ENCODE measurements around the gene LOX. TPM values are rescaled to one million over a fixed set of nuclear protein-coding genes. Genes with fewer than 3 reads are reported as not detected.
A peak's percentile ranks its signal among the peaks of the same experiment; 100 is the strongest.

LOX gene
- total RNA-seq, 4 donors from 2014 or later = 11.8 to 39.5 (median 34.2) TPM

- WGBS, 2 donors = 76 to 88% methylated on average over 2 of the region's 2 CpGs
- H3K36me3 ChIP-seq = no peaks in the 10 kb centered on the region
- peaks cover 19 to 25% of the 10 kb centered on the region in 2 donors for H3K4me1 ChIP-seq
- H3K4me3 ChIP-seq (replicated peaks in 1 of 3) = no peak overlapping the region
- no peaks in the 10 kb centered on the region for H3K27me3 ChIP-seq
- DNase-seq = no peak
- H3K27ac ChIP-seq = no peak overlapping the region
- TF ChIP-seq CTCF (IDR thresholded peaks at IDR 0.05) (no peak), POLR2A (IDR thresholded peaks at IDR 0.05) (no peak)
- intact Hi-C loops (cut with DNase I) = no loop called here
- no peaks in the 10 kb centered on the region for H3K9me3 ChIP-seq
These were observed 36.4 kb upstream of the LOX start for GRCh38 chr5:122114501-122114900.

DNA sequence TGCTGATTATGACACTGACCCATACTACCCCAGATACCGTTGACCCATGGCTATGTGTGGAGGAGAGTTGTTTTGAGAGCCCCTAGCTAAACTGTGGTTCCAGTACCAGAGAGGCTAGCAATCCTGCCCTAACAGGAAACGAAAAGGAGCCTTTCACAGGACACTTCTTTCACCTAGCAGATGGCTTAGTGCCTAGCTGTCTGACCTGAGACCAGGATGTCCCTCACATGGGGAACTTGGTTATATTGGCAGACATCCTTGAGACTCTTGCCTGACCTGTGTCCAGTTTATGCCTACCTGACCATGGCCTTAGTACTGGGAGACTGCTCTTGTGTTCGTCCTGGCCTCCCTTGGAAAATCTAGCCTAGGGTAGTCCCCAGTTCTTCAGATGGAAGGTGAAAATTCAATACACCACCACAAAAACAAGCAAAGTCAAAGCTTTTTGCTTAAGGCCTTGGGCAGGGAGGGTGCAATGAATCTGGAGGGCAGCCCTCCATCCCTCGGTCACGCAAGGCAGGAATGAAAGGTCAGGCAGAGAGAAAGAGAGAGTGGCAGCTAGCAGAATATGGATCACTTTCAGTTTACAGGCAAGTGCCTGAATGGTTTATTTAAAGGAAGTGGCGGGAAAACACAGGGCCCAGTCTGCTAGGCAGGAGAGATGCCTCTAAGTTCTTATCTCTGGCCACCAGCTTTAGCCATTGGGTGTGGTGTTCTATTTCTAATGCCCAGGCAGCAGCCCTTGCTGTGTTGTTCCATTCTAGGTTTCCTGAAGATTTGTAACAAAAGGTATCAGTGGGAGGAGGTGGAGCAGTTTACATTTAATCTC, 34.9 kb upstream of the LOX start:
- Histone ChIP-seq H3K4me3 (replicated peaks in 1 of 3) (no peak overlapping the region), H3K27ac (peak overlapping the region in 1 of 3 donors; percentile 8), H3K27me3 (no peaks in the 10 kb centered on the region), H3K9me3 (no peaks in the 10 kb centered on the region), H3K4me1 (peaks cover 8 to 13% of the 10 kb centered on the region in 2 donors), H3K36me3 (no peaks in the 10 kb centered on the region)
- TF ChIP-seq CTCF (IDR thresholded peaks at IDR 0.05) (no peak), POLR2A (IDR thresholded peaks at IDR 0.05) (no peak)
- DNase-seq = no peak
- intact Hi-C loops (cut with DNase I) = no loop called here
- 79 to 88% methylated on average over 5 to 6 of the region's 6 CpGs for WGBS, 2 donors

DNA sequence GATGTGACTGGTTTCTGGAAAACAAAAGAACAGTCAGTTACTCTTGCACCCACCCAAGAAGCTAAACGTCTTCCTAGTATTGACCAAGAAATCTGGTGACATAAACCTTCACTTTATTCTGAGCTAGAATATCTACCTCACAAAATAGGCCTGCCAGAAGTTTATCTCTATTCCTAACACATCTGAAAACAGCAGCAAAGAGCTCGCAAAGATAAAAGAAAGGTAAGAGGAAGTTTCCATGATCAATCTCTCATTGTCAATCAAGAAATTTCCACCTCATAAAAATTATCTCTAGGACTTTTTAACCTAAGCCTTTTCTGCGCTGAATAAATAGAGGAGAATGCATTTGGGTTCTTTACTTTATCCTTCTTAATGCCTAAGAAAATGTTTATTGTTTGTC, 34.0 kb upstream of the LOX start:
- peak overlapping the region in 1 of 3 donors; percentile 8 for H3K27ac ChIP-seq
- DNase-seq = no peak
- no peak overlapping the region for H3K4me3 ChIP-seq (replicated peaks in 1 of 3)
- H3K36me3 ChIP-seq = no peaks in the 10 kb centered on the region
- H3K27me3 ChIP-seq = no peaks in the 10 kb centered on the region
- intact Hi-C loops (cut with DNase I) = no loop called here
- WGBS, 2 donors = 59 to 63% methylated on average over 3 of the region's 3 CpGs
- no peak for TF ChIP-seq POLR2A (IDR thresholded peaks at IDR 0.05)
- TF ChIP-seq CTCF (IDR thresholded peaks at IDR 0.05) = no peak
- H3K4me1 ChIP-seq = peaks cover 8 to 16% of the 10 kb centered on the region in 2 donors
- H3K9me3 ChIP-seq = no peaks in the 10 kb centered on the region

GRCh38 chr5:122111460-122111859, 33.4 kb upstream of the LOX start:
- H3K36me3 ChIP-seq = no peaks in the 10 kb centered on the region
- no peak overlapping the region for H3K4me3 ChIP-seq (replicated peaks in 1 of 3)
- DNase-seq = no peak
- H3K27ac ChIP-seq = peak overlapping the region in 1 of 3 donors; percentile 8
- H3K4me1 ChIP-seq = peaks cover 8 to 16% of the 10 kb centered on the region in 2 donors
- intact Hi-C loops (cut with DNase I) = no loop called here
- 79 to 86% methylated on average over 5 of the region's 5 CpGs for WGBS, 2 donors
- TF ChIP-seq CTCF (IDR thresholded peaks at IDR 0.05) (no peak), POLR2A (IDR thresholded peaks at IDR 0.05) (no peak)
- H3K27me3 ChIP-seq = no peaks in the 10 kb centered on the region
- no peaks in the 10 kb centered on the region for H3K9me3 ChIP-seq

- intact Hi-C loops (cut with DNase I) = no loop called here
- 32% methylated on average over 3 of the region's 3 CpGs for WGBS, 2 donors
- H3K36me3 ChIP-seq = no peaks in the 10 kb centered on the region
These were observed 32.9 kb upstream of the LOX start for GRCh38 chr5:122110987-122111386.

More at GRCh38 chr5:122110987-122111386, 32.9 kb upstream of the LOX start:
- no peak for DNase-seq
- no peaks in the 10 kb centered on the region for H3K27me3 ChIP-seq
- peak overlapping the region in 2 of 3 donors; percentile 6 to 37 for H3K27ac ChIP-seq
- no peaks in the 10 kb centered on the region for H3K9me3 ChIP-seq
- H3K4me3 ChIP-seq (replicated peaks in 1 of 3) = no peak overlapping the region
- no peak for TF ChIP-seq POLR2A (IDR thresholded peaks at IDR 0.05)
- TF ChIP-seq CTCF (IDR thresholded peaks at IDR 0.05) = no peak
- peaks cover 8 to 16% of the 10 kb centered on the region in 2 donors for H3K4me1 ChIP-seq

All from thyroid gland (tissue), 4 donors.